Endometrial microvascular endothelial cells (primary cell): ENCODE measurements around the gene FAXDC2. TPM values are rescaled to one million over a fixed set of nuclear protein-coding genes. Genes with fewer than 3 reads are reported as not detected.

Source experiments
- in situ Hi-C: cut with HindIII; loops from 2 replicates; pipeline ENCODE4 v1.10.0; 2017; ENCODE audit warnings: low sequenced_read_pairs, low pct_unique_long_range_greater_than_20kb; ENCODE audit errors: inconsistent ontology term
- total RNA-seq: library from RNA; depleted of rRNA; stranded (reverse); fragments of >200 nt; gene quantifications from one replicate; pipeline ENCODE4 v1.2.3, GENCODE V29; 2015; ENCODE audit errors: inconsistent ontology term

FAXDC2 gene
- total RNA-seq, 1 donor from 2014 or later: 3.3 TPM

- in situ Hi-C loops: no loop called here
Observed at GRCh38 chr5:154813158-154813557, 37.2 kb downstream of the FAXDC2 start.

GRCh38 chr5:154811653-154812465, 38.5 kb downstream of the FAXDC2 start:
- in situ Hi-C loops: no loop called here

GRCh38 chr5:154811239-154811638, 39.2 kb downstream of the FAXDC2 start:
- in situ Hi-C loops: no loop called here

GRCh38 chr5:154806176-154806575, 44.2 kb downstream of the FAXDC2 start:
- in situ Hi-C loops: no loop called here

GRCh38 chr5:154802050-154802449, 48.4 kb downstream of the FAXDC2 start:
- in situ Hi-C loops: no loop called here

GRCh38 chr5:154801083-154801482, 49.3 kb downstream of the FAXDC2 start:
- in situ Hi-C loops: no loop called here

GRCh38 chr5:154800582-154800981, 49.8 kb downstream of the FAXDC2 start:
- in situ Hi-C loops: no loop called here

GRCh38 chr5:154797762-154798161, 52.6 kb downstream of the FAXDC2 start:
- in situ Hi-C loops: no loop called here

- in situ Hi-C loops: no loop called here
Observed at GRCh38 chr5:154795235-154795596, 55.2 kb downstream of the FAXDC2 start.

- in situ Hi-C loops: no loop called here
Observed at GRCh38 chr5:154794525-154795234, 55.7 kb downstream of the FAXDC2 start.

GRCh38 chr5:154793599-154794524, 56.5 kb downstream of the FAXDC2 start:
- in situ Hi-C loops: no loop called here

- in situ Hi-C loops: no loop called here
Observed at GRCh38 chr5:154791535-154791934, 58.9 kb downstream of the FAXDC2 start.

GRCh38 chr5:154788212-154788611, 62.2 kb downstream of the FAXDC2 start:
- in situ Hi-C loops: no loop called here

- in situ Hi-C loops: no loop called here
Observed at GRCh38 chr5:154786414-154786813, 64.0 kb downstream of the FAXDC2 start.

GRCh38 chr5:154784856-154785255, 65.5 kb downstream of the FAXDC2 start:
- in situ Hi-C loops: no loop called here

GRCh38 chr5:154783774-154784460, 66.5 kb downstream of the FAXDC2 start:
- in situ Hi-C loops: no loop called here

- in situ Hi-C loops: no loop called here
Observed at GRCh38 chr5:154782812-154783592, 67.4 kb downstream of the FAXDC2 start.

- in situ Hi-C loops: no loop called here
Observed at GRCh38 chr5:154782326-154782725, 68.1 kb downstream of the FAXDC2 start.
